ENCODE measurements around the gene PXMP2.

The PXMP2 gene

DNA sequence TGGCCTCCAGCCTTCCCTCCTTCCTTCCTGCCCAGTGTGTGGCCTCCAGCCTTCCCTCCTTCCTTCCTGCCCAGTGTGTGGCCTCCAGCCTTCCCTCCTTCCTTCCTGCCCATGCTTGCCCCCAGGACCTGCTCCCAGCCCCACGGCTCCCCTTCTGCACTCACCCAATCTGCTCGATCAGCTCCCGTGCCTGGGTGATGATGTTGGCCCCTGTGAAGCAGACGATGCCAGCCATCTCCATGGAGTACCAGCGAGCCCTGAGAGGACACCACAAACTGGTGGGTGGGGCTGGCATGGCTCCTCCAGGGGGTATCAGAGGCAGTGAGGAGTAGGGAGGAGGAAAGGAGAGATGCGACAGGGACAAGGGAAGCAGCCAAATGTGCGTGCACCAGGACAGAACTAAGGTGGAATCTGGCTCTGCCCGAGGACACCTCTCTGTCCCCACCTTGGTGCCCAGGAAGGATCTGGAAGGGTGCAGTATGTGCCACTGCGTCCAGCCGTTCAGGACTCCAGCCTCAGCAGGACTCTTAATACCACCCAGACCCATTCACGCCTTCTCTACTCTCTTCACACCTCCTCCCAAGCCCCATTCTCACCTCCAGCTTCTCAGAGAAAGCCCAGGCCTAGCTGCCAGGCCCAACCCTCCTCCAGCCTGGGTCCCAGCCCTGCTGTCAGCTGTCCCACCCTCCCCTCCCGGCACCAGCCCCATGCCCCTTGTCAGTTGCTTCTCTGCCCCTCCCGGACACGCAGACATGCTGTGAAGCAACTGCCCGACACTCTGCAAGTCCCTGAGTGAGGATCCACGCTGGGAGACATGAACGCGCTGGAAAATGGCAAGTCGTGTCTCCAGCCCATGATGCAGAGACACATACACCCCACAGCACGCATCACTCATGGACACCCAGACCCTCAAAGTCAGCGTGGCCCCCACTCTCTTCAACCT, 22.9 kb upstream of the PXMP2 start:
- TF ChIP-seq JUND (IDR thresholded peaks at IDR 0.05; ENCODE audit: low read depth), result no peak
- in situ Hi-C loops (cut with HindIII; ENCODE audit: low pct_unique_long_range_greater_than_20kb, low sequenced_read_pairs), result no loop called here
- no peak for DNase-seq (ENCODE audit: low read depth in 1 of 2, low spot score in 1 of 2)

DNA sequence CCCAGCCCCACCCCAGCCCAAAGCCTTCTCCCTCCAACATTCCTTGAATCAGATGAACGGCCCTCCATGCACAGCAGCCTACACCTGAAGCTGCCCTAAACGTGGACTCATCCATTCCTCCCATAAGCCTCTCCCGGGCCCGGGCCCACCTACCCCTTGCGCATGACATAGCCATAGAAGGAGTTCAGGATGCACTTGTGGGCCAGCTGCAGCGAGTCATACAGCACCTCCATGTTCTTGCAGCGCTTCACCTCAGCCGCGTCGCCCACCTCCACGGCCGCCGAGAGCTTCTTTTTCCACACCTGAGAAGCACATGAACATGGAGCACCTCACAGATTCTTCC, 22.3 kb upstream of the PXMP2 start:
- TF ChIP-seq JUND (IDR thresholded peaks at IDR 0.05; ENCODE audit: low read depth), result no peak
- no peak for DNase-seq (ENCODE audit: low read depth in 1 of 2, low spot score in 1 of 2)
- in situ Hi-C loops (cut with HindIII; ENCODE audit: low pct_unique_long_range_greater_than_20kb, low sequenced_read_pairs), result no loop called here

DNA sequence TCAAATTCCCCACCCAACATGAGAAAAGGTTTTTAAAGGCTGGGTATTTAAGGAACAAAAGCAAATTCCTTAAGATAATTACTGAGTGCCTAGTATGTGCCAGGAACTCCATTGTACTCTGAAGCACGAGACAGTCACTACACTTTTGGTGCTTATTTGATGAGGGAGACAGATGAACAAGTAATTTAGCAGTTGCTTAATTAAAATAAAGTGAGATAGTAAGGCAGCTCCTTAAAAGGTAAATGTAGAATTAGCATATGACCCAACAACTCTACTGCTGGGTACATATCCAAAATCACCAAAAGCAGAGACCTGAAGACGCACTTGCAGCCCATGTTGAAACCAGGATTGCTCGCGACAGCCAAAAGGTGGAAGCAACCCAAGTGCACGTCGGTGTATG, 21.6 kb upstream of the PXMP2 start:
- TF ChIP-seq JUND (IDR thresholded peaks at IDR 0.05; ENCODE audit: low read depth), result no peak
- in situ Hi-C loops (cut with HindIII; ENCODE audit: low pct_unique_long_range_greater_than_20kb, low sequenced_read_pairs), result no loop called here
- no peak for DNase-seq (ENCODE audit: low read depth in 1 of 2, low spot score in 1 of 2)

DNA sequence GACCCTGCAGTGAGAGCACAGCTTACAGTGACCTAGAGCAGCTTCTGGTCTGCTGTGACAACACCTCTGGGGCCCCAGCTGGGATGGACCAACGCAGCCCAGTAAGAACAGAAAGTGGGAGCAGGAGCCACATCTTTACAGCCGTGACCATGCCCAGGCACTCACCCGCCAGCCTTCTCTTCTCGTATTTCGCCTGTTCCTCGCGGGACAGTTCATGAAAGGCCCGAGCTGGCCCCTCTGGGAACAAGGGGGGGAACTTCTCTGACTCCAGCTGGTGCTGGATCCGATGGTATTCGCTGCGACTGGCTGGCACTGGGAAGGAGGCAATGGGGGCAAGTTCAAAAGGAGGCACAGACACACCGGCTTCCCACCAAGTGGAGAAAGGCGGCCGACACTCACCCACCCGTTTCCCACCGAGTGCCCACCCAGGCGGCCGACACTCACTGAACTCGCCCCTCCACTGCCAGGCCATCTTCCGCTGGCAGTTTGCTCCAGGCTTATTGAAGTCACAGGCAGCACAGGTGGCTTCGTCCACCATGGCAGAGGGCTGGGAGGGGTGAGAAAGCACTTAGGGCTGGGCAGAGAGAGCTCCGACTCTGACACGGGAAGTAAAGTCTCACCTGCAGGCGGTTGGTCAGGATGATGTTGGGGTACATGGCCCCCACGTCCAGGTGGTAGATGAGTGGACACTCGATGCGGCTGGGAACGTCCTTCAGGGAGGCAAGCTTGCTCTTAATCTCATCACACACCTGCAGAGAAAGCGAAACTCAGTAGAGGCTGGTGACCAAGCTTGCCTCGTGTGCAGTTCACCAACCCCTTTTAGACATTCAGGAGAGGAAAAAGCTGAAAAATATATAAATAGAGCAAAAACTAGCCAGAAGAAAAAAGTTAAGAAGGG, 18.9 kb upstream of the PXMP2 start:
- no peak for TF ChIP-seq JUND (IDR thresholded peaks at IDR 0.05; ENCODE audit: low read depth)
- in situ Hi-C loops (cut with HindIII; ENCODE audit: low pct_unique_long_range_greater_than_20kb, low sequenced_read_pairs), result no loop called here

DNA sequence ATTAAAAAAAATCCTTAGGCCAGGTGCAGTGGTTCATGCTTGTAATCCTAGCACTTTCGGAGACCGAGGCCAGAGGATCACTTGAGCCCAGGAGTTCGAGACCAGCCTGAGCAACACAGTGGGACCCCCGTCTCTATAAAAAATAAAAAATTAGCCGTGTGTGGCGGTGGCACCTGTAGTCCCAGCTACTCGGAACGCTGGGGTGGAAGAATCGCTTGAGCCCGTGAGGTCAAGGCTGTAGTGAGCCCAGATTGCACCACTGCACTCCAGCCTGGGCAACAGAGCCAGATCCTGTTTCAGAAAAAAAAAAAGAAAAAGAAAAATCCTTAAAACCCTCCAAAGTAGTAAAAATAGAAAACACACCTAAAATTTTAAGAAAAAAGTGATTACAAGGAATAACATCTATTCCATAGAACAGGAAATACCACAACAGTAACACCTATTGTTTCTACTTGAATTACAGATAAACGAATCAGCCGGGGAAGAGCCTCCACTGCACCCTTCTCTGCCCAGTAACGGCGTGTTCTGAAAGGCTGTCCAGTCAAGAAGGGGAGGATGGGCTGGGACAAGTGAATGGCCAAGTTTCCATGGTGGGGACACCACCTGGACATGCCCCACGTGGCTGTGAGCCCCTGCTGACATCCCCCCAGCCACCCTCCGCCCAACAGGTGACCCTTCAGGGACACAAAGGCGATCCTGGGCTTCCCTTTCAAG, 18.1 kb upstream of the PXMP2 start:
- in situ Hi-C loops (cut with HindIII; ENCODE audit: low pct_unique_long_range_greater_than_20kb, low sequenced_read_pairs), result no loop called here

More for the DNA sequence above, 18.9 kb upstream of the PXMP2 start:
- no peak for DNase-seq (ENCODE audit: low read depth in 1 of 2, low spot score in 1 of 2)

DNA sequence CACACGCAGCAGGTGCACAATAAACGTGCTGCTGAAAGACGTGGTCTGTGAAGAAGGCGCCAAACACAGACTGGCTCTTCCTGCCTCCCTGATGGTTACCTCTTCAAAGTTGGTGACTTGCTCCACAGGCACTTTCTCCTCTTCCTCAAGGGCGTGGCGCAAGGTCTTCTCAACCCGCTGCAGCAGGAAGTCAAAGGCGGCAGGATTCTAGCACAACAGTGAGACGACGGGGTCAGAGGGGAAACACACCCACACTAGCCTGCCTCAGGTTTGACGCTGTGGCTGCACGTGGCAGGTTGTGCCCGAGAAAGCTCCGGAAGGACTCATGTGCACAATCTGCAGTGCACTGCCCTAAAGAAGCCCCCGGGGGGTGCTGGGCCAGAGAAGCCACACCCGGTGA, 15.3 kb upstream of the PXMP2 start:
- TF ChIP-seq JUND (IDR thresholded peaks at IDR 0.05; ENCODE audit: low read depth), result no peak
- in situ Hi-C loops (cut with HindIII; ENCODE audit: low pct_unique_long_range_greater_than_20kb, low sequenced_read_pairs), result no loop called here
- no peak for DNase-seq (ENCODE audit: low read depth in 1 of 2, low spot score in 1 of 2)

More for the DNA sequence above, 18.1 kb upstream of the PXMP2 start:
- DNase-seq (ENCODE audit: low read depth in 1 of 2, low spot score in 1 of 2), result no peak
- no peak for TF ChIP-seq JUND (IDR thresholded peaks at IDR 0.05; ENCODE audit: low read depth)

DNA sequence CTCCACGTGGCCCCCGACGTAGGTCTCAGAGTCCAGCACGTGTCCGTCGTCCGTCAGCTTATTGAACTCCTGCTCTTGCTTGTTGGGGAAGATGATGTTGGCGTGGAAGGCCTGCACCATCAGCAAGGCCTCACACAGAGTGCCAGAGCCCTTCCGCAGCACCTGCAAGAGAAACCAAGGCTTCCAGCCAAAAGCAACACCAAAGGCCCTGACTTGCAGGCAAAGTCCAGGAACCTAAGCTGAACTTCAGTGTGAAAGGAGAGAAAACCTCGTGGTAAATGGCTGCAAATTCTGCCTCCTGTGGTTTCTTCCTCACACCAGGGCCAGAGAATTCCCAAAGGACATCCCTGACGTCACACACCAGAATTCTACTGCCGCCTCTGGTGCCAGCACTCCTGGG, 14.7 kb upstream of the PXMP2 start:
- DNase-seq (ENCODE audit: low read depth in 1 of 2, low spot score in 1 of 2), result no peak
- in situ Hi-C loops (cut with HindIII; ENCODE audit: low pct_unique_long_range_greater_than_20kb, low sequenced_read_pairs), result no loop called here
- no peak for TF ChIP-seq JUND (IDR thresholded peaks at IDR 0.05; ENCODE audit: low read depth)

DNA sequence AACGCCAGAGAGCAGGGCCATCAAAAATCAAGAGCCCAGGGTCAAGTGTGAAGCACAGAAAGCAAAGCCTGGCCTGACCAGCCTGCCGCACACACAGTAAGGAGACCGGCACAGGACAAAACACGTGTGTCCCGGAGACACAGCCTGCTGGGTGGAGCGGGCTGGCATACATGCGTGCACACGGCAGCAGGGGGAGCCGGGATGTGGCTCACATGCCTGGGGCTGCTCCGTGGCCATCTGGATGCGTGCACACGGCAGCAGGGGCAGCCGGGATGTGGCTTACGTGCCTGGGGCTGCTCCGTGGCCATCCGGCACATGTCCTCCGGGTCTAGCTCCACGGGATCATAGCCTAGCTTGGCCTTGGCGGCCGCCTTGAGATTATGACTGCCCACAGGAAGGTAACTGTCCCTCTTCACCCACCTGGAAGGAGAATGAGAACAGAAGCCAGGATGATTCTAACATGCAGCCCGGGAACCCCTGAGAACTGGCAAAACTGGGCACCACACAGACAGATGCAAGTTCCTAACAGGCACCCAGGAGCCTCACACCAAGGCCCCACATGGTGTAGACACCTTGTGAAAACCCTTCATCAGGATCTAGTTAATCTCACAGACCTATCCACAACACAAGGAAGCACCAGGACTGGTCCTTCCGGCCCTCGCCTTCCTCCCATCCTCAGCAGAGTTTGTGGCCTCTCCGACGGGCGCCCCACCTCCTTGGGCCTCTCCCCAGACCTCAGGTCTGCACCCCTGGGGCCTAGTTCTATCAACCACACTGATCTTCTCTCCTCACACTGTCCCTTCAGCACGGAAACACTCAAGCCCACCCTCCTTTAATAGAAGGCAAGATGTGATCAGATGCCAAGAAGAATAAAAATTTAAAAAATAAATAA, 13.9 kb upstream of the PXMP2 start:
- no peak for TF ChIP-seq JUND (IDR thresholded peaks at IDR 0.05; ENCODE audit: low read depth)
- in situ Hi-C loops (cut with HindIII; ENCODE audit: low pct_unique_long_range_greater_than_20kb, low sequenced_read_pairs), result no loop called here
- DNase-seq (ENCODE audit: low read depth in 1 of 2, low spot score in 1 of 2), result no peak

DNA sequence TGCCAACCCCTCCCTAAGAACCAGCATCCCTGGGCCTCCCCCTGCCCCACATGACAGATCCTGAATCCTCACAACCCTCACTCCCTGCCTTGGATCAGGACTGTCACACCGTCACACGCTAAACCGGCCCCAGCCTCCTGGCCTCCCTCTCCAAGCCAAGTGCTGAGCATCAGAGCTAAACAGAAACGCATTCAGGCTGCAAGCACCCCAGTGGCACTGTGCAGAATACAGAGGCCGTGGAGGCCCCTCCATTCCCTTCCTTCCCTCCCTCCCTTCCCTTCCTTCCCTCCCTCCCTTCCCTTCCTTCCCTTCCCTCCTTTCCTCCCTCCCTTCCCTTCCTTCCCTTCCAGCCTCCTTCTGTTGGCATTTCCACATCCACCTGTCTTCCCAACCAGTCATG, 12.8 kb upstream of the PXMP2 start:
- TF ChIP-seq JUND (IDR thresholded peaks at IDR 0.05; ENCODE audit: low read depth), result no peak
- in situ Hi-C loops (cut with HindIII; ENCODE audit: low pct_unique_long_range_greater_than_20kb, low sequenced_read_pairs), result no loop called here
- DNase-seq (ENCODE audit: low read depth in 1 of 2, low spot score in 1 of 2), result no peak

DNA sequence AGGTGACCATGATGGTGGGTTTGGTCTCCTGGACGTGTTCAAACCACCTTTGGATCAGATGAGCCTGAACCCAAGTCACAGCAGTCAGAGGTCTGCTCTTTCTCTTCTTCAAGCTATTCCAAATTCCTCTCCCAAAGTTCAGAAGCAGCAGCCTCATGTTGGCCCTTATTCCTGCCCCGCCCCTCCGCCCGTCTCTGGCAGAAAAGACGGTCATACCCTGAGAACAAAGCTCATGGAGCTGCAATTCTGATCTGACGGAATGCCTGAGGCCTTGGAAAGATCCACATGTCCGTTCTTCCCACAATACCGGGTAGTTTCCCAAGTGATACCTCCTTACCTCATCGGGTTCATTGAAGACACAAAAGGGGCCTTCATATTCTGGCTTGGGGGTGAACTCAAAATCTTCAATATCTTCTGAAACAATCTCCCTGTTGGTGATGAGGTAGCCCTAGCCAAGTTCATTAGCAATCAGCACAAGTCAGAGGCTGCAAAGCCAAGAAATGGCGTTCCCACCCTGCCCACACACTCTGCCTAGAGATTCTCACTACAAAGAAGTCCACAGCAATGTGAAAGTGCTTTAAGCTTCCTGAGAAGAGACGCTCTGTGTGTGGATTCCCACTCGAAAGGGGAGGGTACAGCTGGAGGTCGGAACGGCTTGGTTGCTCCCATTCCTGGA, 11.5 kb upstream of the PXMP2 start:
- DNase-seq (ENCODE audit: low read depth in 1 of 2, low spot score in 1 of 2), result no peak
- in situ Hi-C loops (cut with HindIII; ENCODE audit: low pct_unique_long_range_greater_than_20kb, low sequenced_read_pairs), result no loop called here
- TF ChIP-seq JUND (IDR thresholded peaks at IDR 0.05; ENCODE audit: low read depth), result no peak

DNA sequence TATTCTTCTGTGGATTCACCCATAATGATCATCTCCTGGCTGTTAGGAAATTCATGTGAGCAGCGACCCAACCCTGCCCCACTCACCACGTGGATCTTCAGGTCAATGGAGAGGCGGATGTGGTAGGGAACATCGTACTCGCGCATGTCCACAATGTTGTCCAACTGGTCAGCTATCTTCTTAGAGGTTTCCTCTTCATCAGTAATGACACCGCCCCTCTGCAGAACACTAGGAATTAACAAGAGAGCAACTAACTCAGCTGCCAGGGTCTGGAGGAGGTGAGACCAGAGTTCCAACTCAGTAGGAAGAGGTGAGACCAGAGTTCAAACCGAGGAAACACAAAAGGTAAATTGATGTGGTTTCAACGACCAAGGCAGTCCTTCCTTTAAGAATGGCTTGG, 9.9 kb upstream of the PXMP2 start:
- TF ChIP-seq JUND (IDR thresholded peaks at IDR 0.05; ENCODE audit: low read depth), result no peak
- DNase-seq (ENCODE audit: low read depth in 1 of 2, low spot score in 1 of 2), result no peak
- in situ Hi-C loops (cut with HindIII; ENCODE audit: low pct_unique_long_range_greater_than_20kb, low sequenced_read_pairs), result no loop called here

All from T47D (cell line).